Measurements from ENCODE around the gene SLC16A12. TPM values are rescaled to one million over a fixed set of nuclear protein-coding genes. Genes with fewer than 3 reads are reported as not detected.
A peak's percentile ranks its signal among the peaks of the same experiment; 100 is the strongest.

SLC16A12 gene
- total RNA-seq, 6 donors from 2014 or later = 1.3 to 4.4 (median 3.5) TPM

GRCh38 chr10:89555688-89556445 lies 20.5 kb upstream of the SLC16A12 start:
- no peak for TF ChIP-seq POLR2A (IDR thresholded peaks at IDR 0.05)
- TF ChIP-seq EP300 (IDR thresholded peaks at IDR 0.05) = no peak
- no peak for TF ChIP-seq POLR2AphosphoS5 (IDR thresholded peaks at IDR 0.05)
- Histone ChIP-seq H3K27ac (no peak overlapping the region), H3K9me3 (no peaks in the 10 kb centered on the region), H3K4me1 (no peaks in the 10 kb centered on the region), H3K4me3 (no peak overlapping the region), H3K36me3 (no peaks in the 10 kb centered on the region), H3K27me3 (no peaks in the 10 kb centered on the region)
- no peak for ATAC-seq (ENCODE audit: low FRiP score in 2 of 2)
- DNase-seq = no peak
- 82 to 84% methylated on average over 7 of the region's 7 CpGs for WGBS, 2 donors

DNA sequence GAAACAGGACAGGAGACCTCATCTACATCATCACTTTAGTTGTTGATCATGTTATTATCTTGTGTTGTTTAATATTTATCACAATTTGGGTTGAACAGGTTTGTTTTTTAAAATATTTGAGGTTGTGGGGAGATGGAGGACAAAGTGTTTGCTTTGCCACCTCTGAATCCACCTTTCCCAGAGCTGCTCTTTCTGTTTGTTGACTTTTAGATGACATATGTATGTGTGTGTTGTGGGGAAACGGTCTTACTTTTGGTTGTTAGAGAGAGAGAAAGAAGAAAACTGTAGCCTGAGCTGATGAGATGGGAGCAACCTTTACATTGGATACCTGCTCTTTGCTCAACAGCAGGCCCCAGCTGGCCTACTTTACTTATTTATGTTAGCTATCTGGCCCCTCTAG lies 19.0 kb upstream of the SLC16A12 start:
- no peak for TF ChIP-seq POLR2AphosphoS5 (IDR thresholded peaks at IDR 0.05)
- no peak for TF ChIP-seq POLR2A (IDR thresholded peaks at IDR 0.05)
- TF ChIP-seq, protein P1, sequence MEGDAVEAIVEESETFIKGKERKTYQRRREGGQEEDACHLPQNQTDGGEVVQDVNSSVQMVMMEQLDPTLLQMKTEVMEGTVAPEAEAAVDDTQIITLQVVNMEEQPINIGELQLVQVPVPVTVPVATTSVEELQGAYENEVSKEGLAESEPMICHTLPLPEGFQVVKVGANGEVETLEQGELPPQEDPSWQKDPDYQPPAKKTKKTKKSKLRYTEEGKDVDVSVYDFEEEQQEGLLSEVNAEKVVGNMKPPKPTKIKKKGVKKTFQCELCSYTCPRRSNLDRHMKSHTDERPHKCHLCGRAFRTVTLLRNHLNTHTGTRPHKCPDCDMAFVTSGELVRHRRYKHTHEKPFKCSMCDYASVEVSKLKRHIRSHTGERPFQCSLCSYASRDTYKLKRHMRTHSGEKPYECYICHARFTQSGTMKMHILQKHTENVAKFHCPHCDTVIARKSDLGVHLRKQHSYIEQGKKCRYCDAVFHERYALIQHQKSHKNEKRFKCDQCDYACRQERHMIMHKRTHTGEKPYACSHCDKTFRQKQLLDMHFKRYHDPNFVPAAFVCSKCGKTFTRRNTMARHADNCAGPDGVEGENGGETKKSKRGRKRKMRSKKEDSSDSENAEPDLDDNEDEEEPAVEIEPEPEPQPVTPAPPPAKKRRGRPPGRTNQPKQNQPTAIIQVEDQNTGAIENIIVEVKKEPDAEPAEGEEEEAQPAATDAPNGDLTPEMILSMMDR (IDR thresholded peaks at IDR 0.05) = no peak
- no peak for TF ChIP-seq EP300 (IDR thresholded peaks at IDR 0.05)
- Histone ChIP-seq H3K36me3 (no peaks in the 10 kb centered on the region), H3K4me3 (no peak overlapping the region), H3K27ac (no peak overlapping the region), H3K9me3 (no peaks in the 10 kb centered on the region), H3K27me3 (no peaks in the 10 kb centered on the region), H3K4me1 (no peaks in the 10 kb centered on the region)
- ATAC-seq (ENCODE audit: low FRiP score in 2 of 2) (no peak), DNase-seq (no peak)
- WGBS, 2 donors = 77 to 86% methylated on average over 1 of the region's 1 CpG

DNA sequence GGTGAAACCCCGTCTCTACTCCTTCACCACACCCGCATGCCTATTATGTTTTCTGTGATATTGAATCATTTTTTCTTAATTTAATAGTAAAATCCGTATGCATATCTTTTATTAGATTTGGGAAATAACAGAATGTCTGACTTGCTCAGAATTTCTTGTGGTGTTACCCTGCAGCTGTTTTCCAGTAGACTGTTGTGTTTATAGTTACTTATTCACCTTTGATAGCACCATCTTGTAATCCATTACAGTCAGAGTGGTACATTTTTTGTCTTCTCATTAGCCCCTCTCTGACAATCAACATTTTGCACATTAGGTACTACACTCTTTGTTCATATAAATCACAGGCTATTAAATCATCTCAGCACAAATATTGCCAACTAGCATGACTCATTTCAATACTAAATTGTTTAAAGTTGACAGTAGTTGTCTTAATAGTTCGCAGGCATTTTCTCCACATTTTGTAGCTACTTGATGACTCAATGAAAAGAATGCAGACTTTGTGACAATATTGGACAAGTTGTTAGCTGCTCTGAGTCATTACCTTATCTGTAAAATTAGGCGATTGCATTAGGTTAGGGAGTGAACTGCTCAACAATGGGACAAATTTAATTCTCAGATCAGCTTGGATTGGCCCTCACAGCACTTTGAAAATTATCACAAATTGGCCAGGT lies 17.8 kb upstream of the SLC16A12 start:
- DNase-seq (no peak), ATAC-seq (ENCODE audit: low FRiP score in 2 of 2) (peak; percentile 40 to 88)
- 71 to 82% methylated on average over 5 of the region's 5 CpGs for WGBS, 2 donors
- Histone ChIP-seq H3K4me3 (no peak overlapping the region), H3K9me3 (no peaks in the 10 kb centered on the region), H3K27ac (no peak overlapping the region), H3K27me3 (no peaks in the 10 kb centered on the region), H3K4me1 (no peaks in the 10 kb centered on the region), H3K36me3 (no peaks in the 10 kb centered on the region)
- TF ChIP-seq POLR2AphosphoS5 (IDR thresholded peaks at IDR 0.05) = peak in 1 of 2 donors; percentile 13
- TF ChIP-seq EP300 (IDR thresholded peaks at IDR 0.05) = no peak

- Histone ChIP-seq H3K4me3 (no peak overlapping the region), H3K36me3 (no peaks in the 10 kb centered on the region), H3K27ac (no peak overlapping the region), H3K27me3 (no peaks in the 10 kb centered on the region), H3K4me1 (no peaks in the 10 kb centered on the region), H3K9me3 (no peaks in the 10 kb centered on the region)
- 91 to 92% methylated on average over 4 of the region's 4 CpGs for WGBS, 2 donors
- TF ChIP-seq POLR2AphosphoS5 (IDR thresholded peaks at IDR 0.05) = no peak
- TF ChIP-seq, protein P1 (IDR thresholded peaks at IDR 0.05) = no peak
- TF ChIP-seq EP300 (IDR thresholded peaks at IDR 0.05) = no peak
- no peak for TF ChIP-seq POLR2A (IDR thresholded peaks at IDR 0.05)
- ATAC-seq (ENCODE audit: low FRiP score in 2 of 2) = no peak
- DNase-seq = no peak
Measured at GRCh38 chr10:89552213-89552612, 16.8 kb upstream of the SLC16A12 start.

DNA sequence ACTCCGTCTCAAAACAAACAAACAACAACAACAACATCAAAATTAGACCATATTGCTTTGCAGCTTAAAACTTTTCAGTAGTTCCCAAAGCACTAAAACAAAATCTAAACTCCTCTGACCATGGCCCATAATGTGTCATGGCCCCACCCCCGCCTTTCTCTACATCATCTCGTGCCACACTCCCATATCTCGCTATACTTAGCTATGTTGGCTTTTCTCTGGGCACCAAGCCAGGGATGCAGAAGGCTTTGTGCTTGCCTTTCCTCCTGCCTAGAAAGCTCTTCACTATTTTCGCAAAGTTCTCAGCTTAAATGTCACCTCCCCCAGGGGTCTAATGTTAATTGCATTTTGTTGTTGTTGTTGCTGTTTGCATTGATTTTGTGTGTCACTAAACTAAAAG lies 15.1 kb upstream of the SLC16A12 start:
- H3K4me1 ChIP-seq = no peaks in the 10 kb centered on the region
- TF ChIP-seq POLR2A (IDR thresholded peaks at IDR 0.05) = no peak
- no peak for TF ChIP-seq POLR2AphosphoS5 (IDR thresholded peaks at IDR 0.05)
- TF ChIP-seq EP300 (IDR thresholded peaks at IDR 0.05) = no peak
- TF ChIP-seq, protein P1 (IDR thresholded peaks at IDR 0.05) = no peak
- no peak for ATAC-seq (ENCODE audit: low FRiP score in 2 of 2)
- no peak overlapping the region for H3K27ac ChIP-seq
- H3K9me3 ChIP-seq = no peaks in the 10 kb centered on the region
- WGBS, 2 donors = 50 to 66% methylated on average over 5 of the region's 5 CpGs
- H3K4me3 ChIP-seq = no peak overlapping the region
- no peaks in the 10 kb centered on the region for H3K27me3 ChIP-seq
- no peak for DNase-seq
- H3K36me3 ChIP-seq = no peaks in the 10 kb centered on the region
